Measurements from ENCODE around the gene IFT122. TPM values are rescaled to one million over a fixed set of nuclear protein-coding genes. Genes with fewer than 3 reads are reported as not detected.

The IFT122 gene
- total RNA-seq, 1 donor = 19.9 TPM

- H3K4me3 ChIP-seq (ENCODE audit: low read depth, low read length) = no peak overlapping the region
- no peak for DNase-seq (ENCODE audit: low read depth)
- TF ChIP-seq CTCF (IDR thresholded peaks at IDR 0.05; ENCODE audit: insufficient read depth, low read depth, low read length) = no peak
These were observed 8.3 kb downstream of the IFT122 start for GRCh38 chr3:129448186-129448895.

- no peak for TF ChIP-seq CTCF (IDR thresholded peaks at IDR 0.05; ENCODE audit: insufficient read depth, low read depth, low read length)
- DNase-seq (ENCODE audit: low read depth) = no peak
- no peak overlapping the region for H3K4me3 ChIP-seq (ENCODE audit: low read depth, low read length)
These were observed 9.5 kb downstream of the IFT122 start for GRCh38 chr3:129449279-129450115.

- no peak for TF ChIP-seq CTCF (IDR thresholded peaks at IDR 0.05; ENCODE audit: insufficient read depth, low read depth, low read length)
- DNase-seq (ENCODE audit: low read depth) = no peak
- no peak overlapping the region for H3K4me3 ChIP-seq (ENCODE audit: low read depth, low read length)
These were observed 13.7 kb downstream of the IFT122 start for GRCh38 chr3:129453732-129454131.

GRCh38 chr3:129460155-129460554 lies 20.1 kb downstream of the IFT122 start:
- H3K4me3 ChIP-seq (ENCODE audit: low read depth, low read length) = no peak overlapping the region
- DNase-seq (ENCODE audit: low read depth) = no peak
- no peak for TF ChIP-seq CTCF (IDR thresholded peaks at IDR 0.05; ENCODE audit: insufficient read depth, low read depth, low read length)

GRCh38 chr3:129460572-129460971 lies 20.5 kb downstream of the IFT122 start:
- no peak for TF ChIP-seq CTCF (IDR thresholded peaks at IDR 0.05; ENCODE audit: insufficient read depth, low read depth, low read length)
- H3K4me3 ChIP-seq (ENCODE audit: low read depth, low read length) = no peak overlapping the region
- no peak for DNase-seq (ENCODE audit: low read depth)

GRCh38 chr3:129461022-129461421 lies 21.0 kb downstream of the IFT122 start:
- TF ChIP-seq CTCF (IDR thresholded peaks at IDR 0.05; ENCODE audit: insufficient read depth, low read depth, low read length) = no peak
- DNase-seq (ENCODE audit: low read depth) = peak; percentile 80
- no peak overlapping the region for H3K4me3 ChIP-seq (ENCODE audit: low read depth, low read length)

Measured in fibroblast of villous mesenchyme (primary cell).